D721Med (cell line): Measurements from ENCODE around the gene GSX1.

Experiments used
- DNase-seq: peaks from one replicate; pipeline ENCODE4 v3.0.0; 2011; ENCODE audit warnings: low spot score; ENCODE audit not compliant: insufficient read length
- FAIRE-seq: peaks from 2 replicates; lab custom pipeline; 2011; peaks lifted over from hg19 to GRCh38; lab: Jason Lieb, UNC
- CTCF ChIP-seq: IDR thresholded peaks from 2 replicates; pipeline ENCODE4 v1.5.1; 2012; ENCODE audit warnings: mild to moderate bottlenecking, control low read depth; ENCODE audit not compliant: insufficient read depth; ENCODE audit errors: missing control alignments

GSX1 gene

DNA sequence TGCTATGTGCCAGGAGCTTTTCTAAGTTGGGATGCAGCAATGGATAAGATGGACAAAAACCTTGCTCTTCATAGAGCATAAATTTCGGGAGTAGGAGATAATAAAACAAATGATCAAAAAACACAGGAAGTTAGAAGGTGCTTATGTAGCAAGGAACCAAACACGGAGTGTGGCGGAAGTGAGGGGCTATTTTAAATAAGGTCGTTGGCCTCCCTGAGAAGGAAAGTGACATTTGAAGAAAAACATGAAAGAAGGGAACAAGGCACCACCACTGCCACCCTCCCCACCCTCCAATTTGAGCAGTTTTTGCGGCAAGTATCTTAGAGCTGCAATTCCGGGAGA is 3.2 kb upstream of the GSX1 start:
- no peak for TF ChIP-seq CTCF
- DNase-seq (no peak), FAIRE-seq (no peak)

GRCh38 chr13:27789495-27790303 is 2.6 kb upstream of the GSX1 start:
- no peak for TF ChIP-seq CTCF
- no peak for DNase-seq

DNA sequence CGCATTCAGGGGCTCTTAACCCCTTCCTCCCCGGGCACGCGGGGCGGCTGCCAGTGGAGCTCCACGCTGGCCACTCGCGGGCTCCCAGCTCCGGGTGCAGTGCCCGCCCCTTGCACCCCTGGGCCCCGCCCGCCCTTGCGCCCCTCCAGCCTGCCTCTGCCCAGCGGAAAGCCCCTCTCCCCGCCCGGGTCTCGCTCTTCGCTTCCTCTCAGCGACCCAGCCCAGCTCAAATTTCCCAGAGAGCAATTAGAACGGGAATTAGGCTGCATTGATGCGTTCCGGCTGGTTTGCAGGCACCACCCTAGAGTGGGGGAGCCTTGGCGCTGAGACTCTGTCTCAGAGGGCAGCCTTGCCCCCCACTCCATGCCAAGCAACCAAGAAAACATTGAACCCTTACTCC is 1.8 kb upstream of the GSX1 start:
- FAIRE-seq: no peak

More at GRCh38 chr13:27789495-27790303, 2.6 kb upstream of the GSX1 start:
- no peak for FAIRE-seq

DNA sequence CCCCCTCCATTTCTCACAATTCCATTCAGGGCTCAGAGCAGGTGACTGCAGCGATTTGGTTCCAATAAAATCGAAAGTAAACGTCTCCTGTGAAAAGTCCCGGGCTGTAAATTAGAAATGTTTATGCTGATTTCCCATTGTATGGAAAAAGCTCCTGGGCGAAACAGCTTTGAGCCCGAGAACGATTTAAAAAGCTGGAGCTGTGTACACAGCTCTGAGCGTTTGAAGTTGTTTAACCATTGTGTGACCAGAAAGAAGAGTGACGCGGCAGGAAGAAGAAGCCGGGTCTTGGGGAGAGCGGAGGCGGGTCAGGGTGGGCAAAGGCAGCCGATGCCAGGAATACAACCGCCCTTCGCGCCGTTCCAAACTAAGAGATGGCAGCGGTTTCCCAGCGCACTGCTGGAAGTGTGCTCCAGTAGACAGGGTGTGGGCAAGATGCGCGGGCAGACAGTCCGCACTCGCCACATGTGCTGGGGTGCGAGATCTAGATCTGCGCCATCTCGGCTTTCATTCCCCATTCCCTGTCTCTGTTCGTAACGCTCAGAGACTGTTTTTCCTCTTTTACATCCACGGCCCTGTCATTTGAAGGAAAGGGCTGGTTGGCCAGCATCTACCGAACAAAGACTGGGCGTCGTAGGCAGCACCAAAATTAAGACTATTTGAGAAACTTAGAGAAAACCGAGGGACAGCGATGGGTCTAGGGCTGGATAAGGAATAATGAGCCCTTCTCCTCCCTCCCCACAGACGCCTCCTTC is 960 bp upstream of the GSX1 start:
- FAIRE-seq (no peak), DNase-seq (no peak)
- no peak for TF ChIP-seq CTCF

More for the DNA sequence above, 1.8 kb upstream of the GSX1 start:
- TF ChIP-seq CTCF: no peak
- no peak for DNase-seq

GRCh38 chr13:27791901-27792392 is 336 bp upstream of the GSX1 start:
- DNase-seq: no peak
- TF ChIP-seq CTCF: no peak
- FAIRE-seq: no peak

DNA sequence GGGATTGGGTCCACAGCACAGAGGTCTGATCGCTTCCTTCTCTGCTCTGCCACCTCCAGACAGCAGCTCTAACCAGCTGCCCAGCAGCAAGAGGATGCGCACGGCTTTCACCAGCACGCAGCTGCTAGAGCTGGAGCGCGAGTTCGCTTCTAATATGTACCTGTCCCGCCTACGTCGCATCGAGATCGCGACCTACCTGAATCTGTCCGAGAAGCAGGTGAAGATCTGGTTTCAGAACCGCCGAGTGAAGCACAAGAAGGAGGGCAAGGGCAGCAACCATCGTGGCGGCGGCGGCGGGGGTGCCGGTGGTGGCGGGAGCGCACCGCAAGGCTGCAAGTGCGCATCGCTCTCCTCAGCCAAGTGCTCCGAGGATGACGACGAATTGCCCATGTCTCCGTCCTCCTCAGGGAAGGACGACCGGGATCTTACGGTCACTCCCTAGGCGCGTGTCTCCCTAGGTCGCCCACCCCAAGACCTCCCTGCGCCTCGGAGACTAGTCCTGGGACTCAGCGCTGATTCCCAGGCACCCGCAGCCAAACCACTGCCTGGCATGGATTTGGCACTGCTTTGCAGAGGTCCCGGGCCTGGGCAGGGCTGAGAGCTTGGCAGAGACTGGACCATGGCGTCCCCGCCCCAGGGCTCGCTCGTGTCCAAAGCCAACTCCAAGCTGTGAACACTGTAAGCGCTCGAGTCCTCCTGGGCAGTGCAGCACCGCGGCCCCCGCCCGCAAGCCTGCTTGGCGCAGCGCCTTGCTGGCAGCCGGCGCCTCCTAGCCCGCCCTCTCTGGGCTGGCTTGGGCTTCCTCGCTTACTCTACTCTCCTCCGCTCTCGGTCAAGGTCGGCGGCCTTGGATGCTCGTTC is 1.5 kb downstream of the GSX1 start:
- no peak for FAIRE-seq
- TF ChIP-seq CTCF: no peak
- no peak for DNase-seq
